Measurements from ENCODE around the gene CGN. TPM values are rescaled to one million over a fixed set of nuclear protein-coding genes. Genes with fewer than 3 reads are reported as not detected.
"Not testable (repeated sequence)": the region's sequence is repeated elsewhere in the genome, so short reads cannot be mapped to it uniquely, and the experiment has no call there.

Gene CGN
- total and polyA plus RNA-seq, 3 donors from 2014 or later, result 25.7 to 31.6 (median 25.9) TPM

- no peak for TF ChIP-seq CTCF (IDR thresholded peaks at IDR 0.05)
- no peak for DNase-seq
- H3K27ac ChIP-seq, result no peak overlapping the region
- no peak overlapping the region for H3K4me3 ChIP-seq
- H3K9me3 ChIP-seq, result no peaks in the 10 kb centered on the region
- no peaks in the 10 kb centered on the region for H3K27me3 ChIP-seq
- no peaks in the 10 kb centered on the region for H3K36me3 ChIP-seq (ENCODE audit: low read depth, missing control alignments)
- intact Hi-C loops (cut with DNase I; ENCODE audit: low total_unique reads), result no loop called here
- 97% methylated on average over 9 to 12 of the region's 12 CpGs for WGBS, 2 donors
- H3K4me1 ChIP-seq, result peaks cover 3% of the 10 kb centered on the region
Observed at GRCh38 chr1:151518431-151518830, 7.2 kb downstream of the CGN start.

GRCh38 chr1:151518936-151519335 lies 7.7 kb downstream of the CGN start:
- Histone ChIP-seq H3K4me1 (peaks cover 2% of the 10 kb centered on the region), H3K27me3 (no peaks in the 10 kb centered on the region), H3K36me3 (ENCODE audit: low read depth, missing control alignments) (no peaks in the 10 kb centered on the region), H3K9me3 (no peaks in the 10 kb centered on the region), H3K27ac (no peak overlapping the region), H3K4me3 (no peak overlapping the region)
- 97 to 98% methylated on average over 5 to 15 of the region's 15 CpGs for WGBS, 2 donors
- no peak for DNase-seq
- TF ChIP-seq CTCF (IDR thresholded peaks at IDR 0.05) (no peak), POLR2A (IDR thresholded peaks at IDR 0.05) (no peak)
- intact Hi-C loops (cut with DNase I; ENCODE audit: low total_unique reads), result no loop called here

GRCh38 chr1:151519667-151520066 lies 8.5 kb downstream of the CGN start:
- H3K4me1 ChIP-seq, result peaks cover 2% of the 10 kb centered on the region
- H3K4me3 ChIP-seq, result no peak overlapping the region
- no peak overlapping the region for H3K27ac ChIP-seq
- no peaks in the 10 kb centered on the region for H3K36me3 ChIP-seq (ENCODE audit: low read depth, missing control alignments)
- no peaks in the 10 kb centered on the region for H3K9me3 ChIP-seq
- TF ChIP-seq CTCF (IDR thresholded peaks at IDR 0.05) (no peak), POLR2A (IDR thresholded peaks at IDR 0.05) (no peak)
- H3K27me3 ChIP-seq, result no peaks in the 10 kb centered on the region
- WGBS, 2 donors, result 82 to 96% methylated on average over 2 of the region's 2 CpGs
- intact Hi-C loops (cut with DNase I; ENCODE audit: low total_unique reads), result no loop called here
- no peak for DNase-seq

GRCh38 chr1:151520359-151520758 lies 9.2 kb downstream of the CGN start:
- Histone ChIP-seq H3K9me3 (no peaks in the 10 kb centered on the region), H3K4me1 (peaks cover 2% of the 10 kb centered on the region), H3K4me3 (no peak overlapping the region), H3K27me3 (no peaks in the 10 kb centered on the region), H3K27ac (no peak overlapping the region), H3K36me3 (ENCODE audit: low read depth, missing control alignments) (no peaks in the 10 kb centered on the region)
- DNase-seq, result no peak
- TF ChIP-seq CTCF (IDR thresholded peaks at IDR 0.05) (no peak), POLR2A (IDR thresholded peaks at IDR 0.05) (no peak)
- intact Hi-C loops (cut with DNase I; ENCODE audit: low total_unique reads), result no loop called here
- WGBS, 2 donors, result 68 to 81% methylated on average over 4 of the region's 4 CpGs

- DNase-seq; intact Hi-C loops (cut with DNase I; ENCODE audit: low total_unique reads); H3K27me3 ChIP-seq; H3K9me3 ChIP-seq; H3K4me3 ChIP-seq; H3K4me1 ChIP-seq; H3K27ac ChIP-seq; H3K36me3 ChIP-seq (ENCODE audit: low read depth, missing control alignments): not testable (repeated sequence)
- WGBS, 2 donors, result 92 to 95% methylated on average over 7 of the region's 7 CpGs
Observed at GRCh38 chr1:151522427-151522826, 11.2 kb downstream of the CGN start.
